ENCODE results near the gene COL4A1.

Gene COL4A1

DNA sequence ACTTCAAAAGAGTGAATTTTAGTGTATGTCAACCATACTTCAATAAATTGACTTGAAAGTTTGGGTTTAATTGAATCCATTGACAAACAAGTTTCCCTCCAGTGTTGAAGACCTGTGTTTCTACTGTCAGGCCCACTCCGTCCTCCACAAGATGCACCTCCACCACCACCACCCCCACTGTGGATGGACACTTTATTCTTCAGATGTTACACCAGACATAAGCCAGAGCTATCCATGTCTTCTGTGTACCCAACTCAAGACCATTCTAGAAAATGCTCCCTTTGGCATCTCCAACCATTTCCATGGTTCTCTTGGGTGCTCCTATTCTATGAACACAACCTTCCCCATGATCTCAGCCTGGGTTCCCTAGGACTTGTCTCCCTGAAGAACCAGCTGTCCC is 207.0 kb downstream of the COL4A1 start:
- no peak for DNase-seq (ENCODE audit: extremely low read depth in 1 of 2, low read depth in 1 of 2)

Data from stimulated activated CD8-positive, alpha-beta memory T cell treated with anti-CD3 and anti-CD28 coated beads, Interleukin-7, amount 100 ng/mL, for 48 hours (primary cell).